ENCODE results near the gene GFM2.
"Not testable (repeated sequence)": the region's sequence is repeated elsewhere in the genome, so short reads cannot be mapped to it uniquely, and the experiment has no call there.

GFM2 gene, protein sequence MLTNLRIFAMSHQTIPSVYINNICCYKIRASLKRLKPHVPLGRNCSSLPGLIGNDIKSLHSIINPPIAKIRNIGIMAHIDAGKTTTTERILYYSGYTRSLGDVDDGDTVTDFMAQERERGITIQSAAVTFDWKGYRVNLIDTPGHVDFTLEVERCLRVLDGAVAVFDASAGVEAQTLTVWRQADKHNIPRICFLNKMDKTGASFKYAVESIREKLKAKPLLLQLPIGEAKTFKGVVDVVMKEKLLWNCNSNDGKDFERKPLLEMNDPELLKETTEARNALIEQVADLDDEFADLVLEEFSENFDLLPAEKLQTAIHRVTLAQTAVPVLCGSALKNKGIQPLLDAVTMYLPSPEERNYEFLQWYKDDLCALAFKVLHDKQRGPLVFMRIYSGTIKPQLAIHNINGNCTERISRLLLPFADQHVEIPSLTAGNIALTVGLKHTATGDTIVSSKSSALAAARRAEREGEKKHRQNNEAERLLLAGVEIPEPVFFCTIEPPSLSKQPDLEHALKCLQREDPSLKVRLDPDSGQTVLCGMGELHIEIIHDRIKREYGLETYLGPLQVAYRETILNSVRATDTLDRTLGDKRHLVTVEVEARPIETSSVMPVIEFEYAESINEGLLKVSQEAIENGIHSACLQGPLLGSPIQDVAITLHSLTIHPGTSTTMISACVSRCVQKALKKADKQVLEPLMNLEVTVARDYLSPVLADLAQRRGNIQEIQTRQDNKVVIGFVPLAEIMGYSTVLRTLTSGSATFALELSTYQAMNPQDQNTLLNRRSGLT

DNA sequence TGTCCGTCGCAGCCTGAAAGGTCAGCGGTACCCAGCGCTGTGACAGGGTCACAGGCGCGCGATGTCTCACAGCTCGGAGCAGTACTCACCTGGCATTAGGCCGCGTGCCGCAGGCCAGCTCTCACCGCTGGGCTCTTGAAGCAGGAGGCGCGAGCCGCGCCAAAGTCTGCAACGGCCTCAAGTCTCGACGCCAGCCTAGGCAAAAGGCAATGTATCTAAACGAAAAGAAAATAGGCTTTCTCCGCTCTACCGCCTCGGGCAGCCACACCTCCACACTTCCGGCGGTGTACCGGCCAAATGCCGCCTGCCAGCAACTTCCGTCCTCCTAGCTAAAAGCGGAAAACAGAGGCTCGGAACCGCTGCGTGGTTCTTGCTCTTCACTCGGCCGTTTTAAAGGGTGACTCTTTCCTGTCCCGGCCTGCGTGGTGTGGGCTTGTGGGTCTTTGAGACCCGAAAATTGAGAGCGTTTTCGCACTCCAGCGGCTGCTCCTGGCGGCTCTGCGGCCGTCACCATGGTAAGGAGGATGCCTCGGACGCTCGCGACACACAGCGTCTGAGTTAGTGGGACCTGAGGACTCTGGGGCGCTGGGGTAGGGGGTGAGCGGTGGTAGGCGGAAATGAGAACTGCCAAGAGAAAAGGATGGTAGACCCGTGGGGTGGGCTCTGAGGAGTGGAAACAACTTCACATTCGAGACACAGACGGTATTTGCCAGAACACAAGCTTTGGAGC lies at the start of gene GFM2, which contains the start of gene NSA2:
TSS of gene GFM2 (minus strand) at position 269 of the 730 bp plus-strand sequence. CDS start 3,375 bp downstream, outside the sequence.
TSS of gene NSA2 (plus strand) at position 401 of the 730 bp plus-strand sequence. CDS start at position 513, 112 bp downstream.
- Histone ChIP-seq H3K27me3 (ENCODE audit: control insufficient read depth, insufficient read depth, low read length) (no peaks in the 10 kb centered on the region), H3K27ac (ENCODE audit: low read depth, low read length) (peak within 1 kb of the TSS; percentile 81), H3K4me1 (ENCODE audit: control insufficient read depth, insufficient read depth, low read length) (peaks cover 13% of the 10 kb centered on the region), H3K4me3 (ENCODE audit: low read length) (peak within 1 kb of the TSS; percentile 100), H3K9ac (ENCODE audit: low read length) (peak within 1 kb of the TSS; percentile 94), H3K36me3 (ENCODE audit: control insufficient read depth, insufficient read depth, low read length) (peaks cover 4% of the 10 kb centered on the region)

DNA sequence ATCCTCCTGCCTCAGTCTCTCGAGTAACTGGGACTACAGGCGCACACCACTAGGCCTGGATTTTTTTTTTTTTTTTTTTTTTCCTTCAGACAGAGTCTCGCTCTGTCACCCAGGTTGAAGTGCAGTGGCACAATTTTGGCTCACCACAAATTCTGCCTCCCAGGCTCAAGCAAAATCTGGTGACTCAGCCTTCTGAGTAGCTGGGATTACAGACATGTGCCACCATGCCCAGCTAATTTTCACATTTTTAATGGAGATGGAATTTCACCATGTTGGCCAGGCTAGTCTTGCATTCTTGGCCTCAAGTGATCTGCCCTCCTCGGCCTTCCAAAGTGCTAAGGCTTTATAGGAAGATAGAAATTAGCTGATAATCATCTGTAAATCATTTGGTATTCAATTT lies 44.0 kb upstream of the GFM2 start:
- H3K36me3 ChIP-seq (ENCODE audit: control insufficient read depth, insufficient read depth, low read length): no peaks in the 10 kb centered on the region
- H3K27ac ChIP-seq (ENCODE audit: low read depth, low read length): no peak overlapping the region
- H3K27me3 ChIP-seq (ENCODE audit: control insufficient read depth, insufficient read depth, low read length): no peaks in the 10 kb centered on the region
- H3K4me3 ChIP-seq (ENCODE audit: low read length): no peak overlapping the region
- H3K9ac ChIP-seq (ENCODE audit: low read length): no peak overlapping the region
- no peaks in the 10 kb centered on the region for H3K4me1 ChIP-seq (ENCODE audit: control insufficient read depth, insufficient read depth, low read length)

- no peak overlapping the region for H3K4me3 ChIP-seq (ENCODE audit: low read length)
- H3K9ac ChIP-seq (ENCODE audit: low read length): no peak overlapping the region
- H3K36me3 ChIP-seq (ENCODE audit: control insufficient read depth, insufficient read depth, low read length): no peaks in the 10 kb centered on the region
- H3K27ac ChIP-seq (ENCODE audit: low read depth, low read length): no peak overlapping the region
- no peaks in the 10 kb centered on the region for H3K27me3 ChIP-seq (ENCODE audit: control insufficient read depth, insufficient read depth, low read length)
- no peaks in the 10 kb centered on the region for H3K4me1 ChIP-seq (ENCODE audit: control insufficient read depth, insufficient read depth, low read length)
These were observed 35.0 kb upstream of the GFM2 start for GRCh38 chr5:74801941-74802340.

DNA sequence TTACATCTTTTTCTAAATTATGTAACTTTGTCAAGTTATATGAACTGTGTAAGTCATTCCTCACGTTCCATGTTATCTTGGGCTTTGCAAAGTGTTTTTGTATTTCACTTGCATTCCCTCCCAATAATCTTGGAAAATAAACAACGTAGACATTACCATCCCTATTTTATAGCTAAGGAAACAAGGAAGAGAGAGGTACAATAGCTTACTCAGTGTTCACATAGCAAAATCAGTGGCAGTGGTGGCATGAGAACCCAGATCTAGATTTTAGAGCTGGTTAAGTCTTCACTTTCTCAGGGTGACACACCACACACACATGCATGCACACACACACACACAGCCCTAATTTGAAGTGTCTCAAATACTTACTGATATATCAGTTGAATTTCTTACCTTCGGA lies 34.3 kb upstream of the GFM2 start:
- Histone ChIP-seq H3K27ac (ENCODE audit: low read depth, low read length) (no peak overlapping the region), H3K9ac (ENCODE audit: low read length) (no peak overlapping the region), H3K4me1 (ENCODE audit: control insufficient read depth, insufficient read depth, low read length) (no peaks in the 10 kb centered on the region), H3K36me3 (ENCODE audit: control insufficient read depth, insufficient read depth, low read length) (no peaks in the 10 kb centered on the region), H3K4me3 (ENCODE audit: low read length) (no peak overlapping the region), H3K27me3 (ENCODE audit: control insufficient read depth, insufficient read depth, low read length) (no peaks in the 10 kb centered on the region)

GRCh38 chr5:74798977-74799911 lies 32.3 kb upstream of the GFM2 start:
- H3K4me3 ChIP-seq (ENCODE audit: low read length): no peak overlapping the region
- no peak overlapping the region for H3K27ac ChIP-seq (ENCODE audit: low read depth, low read length)
- no peaks in the 10 kb centered on the region for H3K27me3 ChIP-seq (ENCODE audit: control insufficient read depth, insufficient read depth, low read length)
- no peaks in the 10 kb centered on the region for H3K4me1 ChIP-seq (ENCODE audit: control insufficient read depth, insufficient read depth, low read length)
- no peak overlapping the region for H3K9ac ChIP-seq (ENCODE audit: low read length)
- H3K36me3 ChIP-seq (ENCODE audit: control insufficient read depth, insufficient read depth, low read length): no peaks in the 10 kb centered on the region

GRCh38 chr5:74791669-74792068 lies 24.8 kb upstream of the GFM2 start:
- not testable (repeated sequence) for H3K27me3 ChIP-seq (ENCODE audit: control insufficient read depth, insufficient read depth, low read length)

DNA sequence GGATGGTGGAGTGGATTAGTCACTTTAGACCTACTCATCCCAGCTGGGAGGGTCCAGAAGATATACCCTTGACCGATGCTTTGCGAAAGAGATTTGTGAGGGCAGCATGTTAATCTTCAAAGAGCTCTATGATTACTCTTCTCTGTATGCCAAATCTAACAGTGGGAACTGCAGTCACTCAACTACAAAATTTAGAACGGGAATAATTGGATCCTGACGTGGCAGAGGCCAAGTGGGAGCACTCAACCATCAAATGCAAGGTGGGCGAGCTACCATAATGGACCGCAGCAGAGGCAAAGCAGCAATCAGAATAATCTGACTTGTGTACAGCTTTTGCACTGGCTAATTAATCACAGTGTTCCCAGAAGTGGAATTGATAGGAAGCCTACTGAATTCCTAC lies 20.5 kb upstream of the GFM2 start:
- Histone ChIP-seq H3K4me1 (ENCODE audit: control insufficient read depth, insufficient read depth, low read length) (no peaks in the 10 kb centered on the region), H3K27ac (ENCODE audit: low read depth, low read length) (no peak overlapping the region), H3K27me3 (ENCODE audit: control insufficient read depth, insufficient read depth, low read length) (no peaks in the 10 kb centered on the region), H3K9ac (ENCODE audit: low read length) (no peak overlapping the region), H3K4me3 (ENCODE audit: low read length) (no peak overlapping the region), H3K36me3 (ENCODE audit: control insufficient read depth, insufficient read depth, low read length) (no peaks in the 10 kb centered on the region)

More at GRCh38 chr5:74791669-74792068, 24.8 kb upstream of the GFM2 start:
- not testable (repeated sequence) for H3K36me3 ChIP-seq (ENCODE audit: control insufficient read depth, insufficient read depth, low read length); H3K9ac ChIP-seq (ENCODE audit: low read length); H3K4me3 ChIP-seq (ENCODE audit: low read length); H3K4me1 ChIP-seq (ENCODE audit: control insufficient read depth, insufficient read depth, low read length); H3K27ac ChIP-seq (ENCODE audit: low read depth, low read length)

- Histone ChIP-seq H3K27me3 (ENCODE audit: control insufficient read depth, insufficient read depth, low read length) (no peaks in the 10 kb centered on the region), H3K4me3 (ENCODE audit: low read length) (no peak overlapping the region), H3K36me3 (ENCODE audit: control insufficient read depth, insufficient read depth, low read length) (no peaks in the 10 kb centered on the region), H3K4me1 (ENCODE audit: control insufficient read depth, insufficient read depth, low read length) (no peaks in the 10 kb centered on the region), H3K27ac (ENCODE audit: low read depth, low read length) (no peak overlapping the region), H3K9ac (ENCODE audit: low read length) (no peak overlapping the region)
These were observed 19.9 kb upstream of the GFM2 start for GRCh38 chr5:74786851-74787250.

DNA sequence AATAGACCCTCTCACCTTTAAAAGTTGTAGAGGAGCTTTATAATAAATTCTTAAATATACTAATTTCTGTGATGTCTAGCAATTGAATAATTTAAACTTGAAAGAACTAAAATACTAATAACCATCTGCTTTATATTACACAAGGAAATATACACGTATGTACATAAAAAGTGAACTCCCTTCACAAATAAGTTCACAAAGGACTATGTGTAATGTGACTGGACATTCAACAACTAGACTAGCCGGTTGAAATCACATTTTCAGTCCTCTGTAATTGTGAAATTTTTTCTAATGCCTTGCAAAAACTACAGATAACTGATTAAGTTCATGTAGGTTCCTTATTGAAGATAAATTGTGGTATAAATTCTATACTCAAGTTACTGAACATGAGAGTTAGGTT lies 11.7 kb upstream of the GFM2 start:
- Histone ChIP-seq H3K9ac (ENCODE audit: low read length) (no peak overlapping the region), H3K36me3 (ENCODE audit: control insufficient read depth, insufficient read depth, low read length) (no peaks in the 10 kb centered on the region), H3K4me3 (ENCODE audit: low read length) (no peak overlapping the region)

GRCh38 chr5:74772359-74772758 lies 5.4 kb upstream of the GFM2 start:
- Histone ChIP-seq H3K27ac (ENCODE audit: low read depth, low read length) (no peak overlapping the region), H3K4me3 (ENCODE audit: low read length) (no peak overlapping the region), H3K27me3 (ENCODE audit: control insufficient read depth, insufficient read depth, low read length) (no peaks in the 10 kb centered on the region), H3K9ac (ENCODE audit: low read length) (no peak overlapping the region), H3K36me3 (ENCODE audit: control insufficient read depth, insufficient read depth, low read length) (peaks cover 2% of the 10 kb centered on the region), H3K4me1 (ENCODE audit: control insufficient read depth, insufficient read depth, low read length) (peaks cover 8% of the 10 kb centered on the region)

More for the DNA sequence above, 11.7 kb upstream of the GFM2 start:
- no peaks in the 10 kb centered on the region for H3K4me1 ChIP-seq (ENCODE audit: control insufficient read depth, insufficient read depth, low read length)
- no peaks in the 10 kb centered on the region for H3K27me3 ChIP-seq (ENCODE audit: control insufficient read depth, insufficient read depth, low read length)
- H3K27ac ChIP-seq (ENCODE audit: low read depth, low read length): no peak overlapping the region

DNA sequence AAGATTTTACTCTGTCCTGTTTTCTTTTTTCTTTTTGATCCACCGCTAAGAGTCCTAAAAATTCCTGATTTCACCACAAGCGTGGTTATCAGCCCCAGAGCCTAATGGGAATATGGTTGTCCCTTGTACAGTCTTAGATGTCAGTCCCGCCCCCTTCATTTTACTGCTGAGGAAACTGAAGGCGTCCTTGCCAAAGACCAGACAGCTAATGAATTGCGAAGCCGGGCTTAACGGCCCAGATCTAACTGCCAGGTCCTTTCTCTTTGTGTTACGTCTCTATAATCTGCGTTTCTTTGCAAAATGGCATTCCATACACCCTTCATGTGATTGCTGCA lies 629 bp upstream of the GFM2 start:
- Histone ChIP-seq H3K36me3 (ENCODE audit: control insufficient read depth, insufficient read depth, low read length) (peaks cover 4% of the 10 kb centered on the region), H3K9ac (ENCODE audit: low read length) (peak overlapping the region; percentile 58), H3K4me1 (ENCODE audit: control insufficient read depth, insufficient read depth, low read length) (peaks cover 13% of the 10 kb centered on the region), H3K27ac (ENCODE audit: low read depth, low read length) (peak overlapping the region; percentile 81), H3K27me3 (ENCODE audit: control insufficient read depth, insufficient read depth, low read length) (no peaks in the 10 kb centered on the region), H3K4me3 (ENCODE audit: low read length) (peak overlapping the region; percentile 100)

Measured in rectal smooth muscle tissue (tissue), 1 donor.